Suprapubic skin (tissue), 4 donors: Measurements from ENCODE around the gene SLC16A10. TPM values are rescaled to one million over a fixed set of nuclear protein-coding genes. Genes with fewer than 3 reads are reported as not detected.

Experiments
- DNase-seq, 2 donors: peaks; one replicate each; pipeline ENCODE4 v3.0.0-alpha.2; 2019; ENCODE audit warnings: low spot score in 2 of 2
- H3K27ac ChIP-seq: fragments of 200-600 bp; sonication (generic); one replicate; pipeline ENCODE4 v1.5.1; 2019
- H3K27me3 ChIP-seq: fragments of 200-600 bp; sonication (generic); one replicate; pipeline ENCODE4 v1.5.1; 2019
- H3K36me3 ChIP-seq: fragments of 200-600 bp; sonication (generic); one replicate; pipeline ENCODE4 v1.5.1; 2019
- H3K4me1 ChIP-seq: fragments of 200-600 bp; sonication (generic); one replicate; pipeline ENCODE4 v1.5.1; 2019
- H3K4me3 ChIP-seq: fragments of 200-600 bp; sonication (generic); one replicate; pipeline ENCODE4 v1.5.1; 2019; ENCODE audit warnings: mild to moderate bottlenecking
- H3K9me3 ChIP-seq: fragments of 200-600 bp; sonication (generic); one replicate; pipeline ENCODE4 v1.5.1; 2019
- CTCF ChIP-seq, 2 donors: fragments of 200-600 bp in 1 of 2; fragments of 450-650 bp in 1 of 2; sonication (generic) in 1 of 2; IDR thresholded peaks; one replicate each; pipeline ENCODE4 v1.5.1; 2016 to 2019; ENCODE audit warnings: antibody characterized with exemption in 2 of 2, mild to moderate bottlenecking in 1 of 2, moderate library complexity in 1 of 2
- EP300 ChIP-seq: sonication (generic); formaldehyde crosslinking; IDR thresholded peaks from one replicate; pipeline ENCODE4 v1.6.1; 2017; ENCODE audit warnings: antibody characterized with exemption
- POLR2A ChIP-seq, 2 donors: fragments of 450-650 bp; IDR thresholded peaks; one replicate each; pipeline ENCODE4 v1.6.1; 2017; ENCODE audit warnings: antibody characterized with exemption in 2 of 2, mild to moderate bottlenecking in 2 of 2, moderate library complexity in 2 of 2
- POLR2AphosphoS5 ChIP-seq, 3 donors: sonication (generic); formaldehyde crosslinking; IDR thresholded peaks; one replicate each; pipeline ENCODE4 v1.6.1; 2017; ENCODE audit warnings: antibody characterized with exemption in 3 of 3
- WGBS: methylation state at CpG from one replicate; pipeline ENCODE4 v1.1.5; 2018; 5-methylcytosine and 5-hydroxymethylcytosine counted together
- total RNA-seq, 4 donors: library from RNA; depleted of rRNA; stranded (reverse); fragments of >200 nt; gene quantifications; one replicate each; pipeline ENCODE4 v1.1.0, GENCODE V29; 2016

The SLC16A10 gene
- total RNA-seq, 4 donors from 2014 or later = 23.1 to 73.5 (median 35.9) TPM

- DNase-seq = no peak
- no peak overlapping the region for H3K27ac ChIP-seq
- no peaks in the 10 kb centered on the region for H3K9me3 ChIP-seq
- no peaks in the 10 kb centered on the region for H3K36me3 ChIP-seq
- 64% methylated on average over 4 of the region's 4 CpGs for WGBS
- TF ChIP-seq CTCF (IDR thresholded peaks at IDR 0.05) = no peak
- no peak for TF ChIP-seq POLR2AphosphoS5 (IDR thresholded peaks at IDR 0.05)
- TF ChIP-seq POLR2A (IDR thresholded peaks at IDR 0.05) = no peak
- TF ChIP-seq EP300 = no peak
- peaks cover 7% of the 10 kb centered on the region for H3K4me1 ChIP-seq
- no peak overlapping the region for H3K4me3 ChIP-seq
- no peaks in the 10 kb centered on the region for H3K27me3 ChIP-seq
Observed at GRCh38 chr6:111207141-111207858, 120.0 kb downstream of the SLC16A10 start.

- no peak overlapping the region for H3K4me3 ChIP-seq
- 93% methylated on average over 2 of the region's 2 CpGs for WGBS
- DNase-seq = no peak
- TF ChIP-seq POLR2A (IDR thresholded peaks at IDR 0.05) (no peak), POLR2AphosphoS5 (IDR thresholded peaks at IDR 0.05) (no peak), CTCF (IDR thresholded peaks at IDR 0.05) (no peak), EP300 (no peak)
- no peak overlapping the region for H3K27ac ChIP-seq
- H3K27me3 ChIP-seq = no peaks in the 10 kb centered on the region
- no peaks in the 10 kb centered on the region for H3K36me3 ChIP-seq
- H3K4me1 ChIP-seq = peaks cover 5% of the 10 kb centered on the region
- H3K9me3 ChIP-seq = no peaks in the 10 kb centered on the region
Observed at GRCh38 chr6:111208933-111209332, 121.6 kb downstream of the SLC16A10 start.

- Histone ChIP-seq H3K4me3 (no peak overlapping the region), H3K27me3 (no peaks in the 10 kb centered on the region), H3K4me1 (no peaks in the 10 kb centered on the region), H3K27ac (no peak overlapping the region), H3K36me3 (no peaks in the 10 kb centered on the region), H3K9me3 (no peaks in the 10 kb centered on the region)
- no peak for DNase-seq
- TF ChIP-seq EP300 (no peak), CTCF (IDR thresholded peaks at IDR 0.05) (peak; percentile 21 to 57)
- WGBS = 37% methylated on average over 1 of the region's 1 CpG
Observed at GRCh38 chr6:111210194-111210728, 123.0 kb downstream of the SLC16A10 start.

- Histone ChIP-seq H3K4me3 (no peak overlapping the region), H3K9me3 (no peaks in the 10 kb centered on the region), H3K4me1 (no peaks in the 10 kb centered on the region), H3K27me3 (no peaks in the 10 kb centered on the region), H3K36me3 (no peaks in the 10 kb centered on the region), H3K27ac (no peak overlapping the region)
- TF ChIP-seq CTCF (IDR thresholded peaks at IDR 0.05) = no peak
- no peak for TF ChIP-seq POLR2A (IDR thresholded peaks at IDR 0.05)
- no peak for TF ChIP-seq EP300
- TF ChIP-seq POLR2AphosphoS5 (IDR thresholded peaks at IDR 0.05) = no peak
- no peak for DNase-seq
- WGBS = 55% methylated on average over 6 of the region's 6 CpGs
Observed at GRCh38 chr6:111211411-111212030, 124.2 kb downstream of the SLC16A10 start.

GRCh38 chr6:111212625-111213024, 125.3 kb downstream of the SLC16A10 start:
- DNase-seq = no peak
- TF ChIP-seq POLR2AphosphoS5 (IDR thresholded peaks at IDR 0.05) (no peak), POLR2A (IDR thresholded peaks at IDR 0.05) (no peak), EP300 (no peak), CTCF (IDR thresholded peaks at IDR 0.05) (no peak)
- Histone ChIP-seq H3K4me1 (no peaks in the 10 kb centered on the region), H3K27ac (no peak overlapping the region), H3K36me3 (no peaks in the 10 kb centered on the region), H3K27me3 (no peaks in the 10 kb centered on the region), H3K9me3 (no peaks in the 10 kb centered on the region), H3K4me3 (no peak overlapping the region)
- 80% methylated on average over 3 of the region's 3 CpGs for WGBS
